HCT116 (cell line): ENCODE measurements around the gene CDHR1. TPM values are rescaled to one million over a fixed set of nuclear protein-coding genes. Genes with fewer than 3 reads are reported as not detected.

Experiments
- ATAC-seq: fragments of 200-7000 bp; cut with Tn5 transposase; 2 replicates; pipeline ENCODE4 v1.9.1; 2020; ENCODE audit warnings: mild to moderate bottlenecking, moderate library complexity
- BruUV-seq: library from RNA; stranded (reverse); fragments of 400-500 nt; replicated peaks from 2 replicates; lab custom pipeline; 2021; lab: Mats Ljungman, UMichigan
- CTCF ChIA-PET: fragments of 300-600 bp; sonication (Branson Sonifier 250); formaldehyde crosslinking; loops from one replicate; lab custom pipeline; 2021; ENCODE audit warnings: antibody characterized with exemption; lab: Charles Lee
- POLR2A ChIA-PET: fragments of 300-600, 350-600 bp; sonication (Branson Sonifier 250); formaldehyde crosslinking; loops from one replicate; lab custom pipeline; 2021; ENCODE audit warnings: antibody characterized with exemption; lab: Charles Lee
- RAD21 ChIA-PET, 2 experiments: fragments of 300-600 bp; sonication (Branson Sonifier 250); formaldehyde crosslinking; loops; one replicate each; lab custom pipeline; 2023; ENCODE audit warnings: low total read pairs in 2 of 2; ENCODE audit not compliant: uncharacterized antibody in 2 of 2, unreplicated experiment in 2 of 2, low non-redundant PET in 1 of 2; lab: Charles Lee
- DNase-seq: peaks from one replicate; pipeline ENCODE4 v3.0.0-alpha.2; 2010; ENCODE audit warnings: low read depth, low spot score
- H2AFZ ChIP-seq: fragments of 200-600 bp; shearing (Covaris generic), sonication (generic); 2 replicates; pipeline ENCODE4 v1.6.1; 2017; ENCODE audit warnings: low read depth, mixed run types, mixed read lengths, antibody characterized with exemption, low read length; ENCODE audit not compliant: poor library complexity, severe bottlenecking
- H3K27ac ChIP-seq: 2 replicates; pipeline ENCODE4 v1.5.1; 2012; ENCODE audit warnings: low read depth, low read length
- H3K27me3 ChIP-seq: fragments of 200-600 bp; sonication (generic); 2 replicates; pipeline ENCODE4 v1.6.1; 2016; ENCODE audit warnings: mixed run types, low read length, mixed read lengths; ENCODE audit not compliant: insufficient read depth
- H3K36me3 ChIP-seq, 2 experiments: fragments of 200-500 bp in 1 of 2; fragments of 200-600 bp in 1 of 2; sonication (Bioruptor generic) in 1 of 2; sonication (generic) in 1 of 2; 2 replicates each; pipeline versions ENCODE4 v1.5.1 to v1.6.1; 2014 to 2016; ENCODE audit warnings: low read length in 2 of 2, inconsistent platforms in 1 of 2, mixed read lengths in 1 of 2, mixed run types in 1 of 2; ENCODE audit not compliant: insufficient read depth in 2 of 2, control insufficient read depth in 1 of 2
- H3K4me1 ChIP-seq, 2 experiments: fragments of 200-600 bp in 1 of 2; sonication (generic) in 1 of 2; 2 replicates each; pipeline versions ENCODE4 v1.5.1 to v1.6.1; 2012 to 2017; ENCODE audit warnings: low read length in 2 of 2, inconsistent platforms in 1 of 2, mild to moderate bottlenecking in 1 of 2, mixed read lengths in 1 of 2, mixed run types in 1 of 2, moderate library complexity in 1 of 2; ENCODE audit not compliant: insufficient read depth in 2 of 2, control insufficient read depth in 1 of 2
- H3K4me2 ChIP-seq: fragments of 200-600 bp; sonication (generic); 2 replicates; pipeline ENCODE4 v1.6.1; 2017; ENCODE audit warnings: mixed run types, low read length, mixed read lengths
- H3K4me3 ChIP-seq, 2 experiments: fragments of 200-600 bp in 1 of 2; sonication (generic) in 1 of 2; replicated peaks in 1 of 2; 2 replicates each; pipeline ENCODE4 v1.5.1; 2011 to 2016; ENCODE audit warnings: low read length in 2 of 2, control low read depth in 1 of 2, low read depth in 1 of 2, mild to moderate bottlenecking in 1 of 2, mixed read lengths in 1 of 2, mixed run types in 1 of 2
- H3K79me2 ChIP-seq: fragments of 200-600 bp; sonication (generic); 2 replicates; pipeline ENCODE4 v1.6.1; 2017; ENCODE audit warnings: mild to moderate bottlenecking, mixed run types, low read length, moderate library complexity, mixed read lengths; ENCODE audit not compliant: insufficient read depth
- H3K9ac ChIP-seq: fragments of 200-600 bp; sonication (generic); 2 replicates; pipeline ENCODE4 v1.6.1; 2016; ENCODE audit warnings: low read length, mixed read lengths
- H3K9me2 ChIP-seq: fragments of 200-600 bp; sonication (generic), shearing (Covaris generic); 2 replicates; pipeline ENCODE4 v1.6.1; 2017; ENCODE audit warnings: mixed run types, mild to moderate bottlenecking, moderate library complexity; ENCODE audit not compliant: insufficient read depth
- H3K9me3 ChIP-seq, 2 experiments: fragments of 200-500 bp in 1 of 2; fragments of 200-600 bp in 1 of 2; sonication (Bioruptor generic) in 1 of 2; sonication (generic) in 1 of 2; 2 replicates each; pipeline ENCODE4 v1.6.1; 2014 to 2017; ENCODE audit warnings: low read length in 2 of 2, mixed read lengths in 2 of 2, inconsistent platforms in 1 of 2, low read depth in 1 of 2, mild to moderate bottlenecking in 1 of 2, mixed run types in 1 of 2, moderate library complexity in 1 of 2; ENCODE audit not compliant: control insufficient read depth in 1 of 2, insufficient read depth in 1 of 2
- H4K20me1 ChIP-seq: fragments of 200-600 bp; sonication (generic), shearing (Covaris generic); 2 replicates; pipeline ENCODE4 v1.6.1; 2017; ENCODE audit warnings: mixed run types, mild to moderate bottlenecking, moderate library complexity; ENCODE audit not compliant: insufficient read depth
- JUND ChIP-seq: IDR thresholded peaks from 2 replicates; pipeline ENCODE4 v1.6.1; 2012
- POLR2AphosphoS5 ChIP-seq: IDR thresholded peaks from 2 replicates; pipeline ENCODE4 v1.6.1; 2011; ENCODE audit warnings: mild to moderate bottlenecking, low read depth, low read length, moderate library complexity
- RAD21 ChIP-seq: IDR thresholded peaks from 2 replicates; pipeline ENCODE4 v1.6.1; 2012; ENCODE audit warnings: low read depth, mild to moderate bottlenecking
- intact Hi-C: fragments of 100-400 bp; cut with micrococcal nuclease; formaldehyde crosslinking; loops from 2 replicates; pipeline ENCODE4 v1.10.0; 2022
- total RNA-seq: library from RNA; stranded (reverse); gene quantifications from one replicate; pipeline ENCODE4 v1.2.1, GENCODE V29; 2021; ENCODE audit not compliant: unreplicated experiment
- TF ChIP-seq, protein P1 (sequence below), 3 experiments: fragments of 200-600 bp in 1 of 3; sonication (generic) in 1 of 3; IDR thresholded peaks in 2 of 3; conservative IDR thresholded peaks in 1 of 3; 2 replicates each; pipeline ENCODE4 v1.5.1; 2012 to 2017; ENCODE audit warnings: low read depth in 2 of 3, low read length in 2 of 3, antibody characterized with exemption in 1 of 3, borderline replicate concordance in 1 of 3, control low read depth in 1 of 3, mild to moderate bottlenecking in 1 of 3, mixed read lengths in 1 of 3, mixed run types in 1 of 3, moderate library complexity in 1 of 3; ENCODE audit not compliant: insufficient read depth in 1 of 3

CDHR1 gene
- total RNA-seq, 1 experiment from 2014 or later: not detected

DNA sequence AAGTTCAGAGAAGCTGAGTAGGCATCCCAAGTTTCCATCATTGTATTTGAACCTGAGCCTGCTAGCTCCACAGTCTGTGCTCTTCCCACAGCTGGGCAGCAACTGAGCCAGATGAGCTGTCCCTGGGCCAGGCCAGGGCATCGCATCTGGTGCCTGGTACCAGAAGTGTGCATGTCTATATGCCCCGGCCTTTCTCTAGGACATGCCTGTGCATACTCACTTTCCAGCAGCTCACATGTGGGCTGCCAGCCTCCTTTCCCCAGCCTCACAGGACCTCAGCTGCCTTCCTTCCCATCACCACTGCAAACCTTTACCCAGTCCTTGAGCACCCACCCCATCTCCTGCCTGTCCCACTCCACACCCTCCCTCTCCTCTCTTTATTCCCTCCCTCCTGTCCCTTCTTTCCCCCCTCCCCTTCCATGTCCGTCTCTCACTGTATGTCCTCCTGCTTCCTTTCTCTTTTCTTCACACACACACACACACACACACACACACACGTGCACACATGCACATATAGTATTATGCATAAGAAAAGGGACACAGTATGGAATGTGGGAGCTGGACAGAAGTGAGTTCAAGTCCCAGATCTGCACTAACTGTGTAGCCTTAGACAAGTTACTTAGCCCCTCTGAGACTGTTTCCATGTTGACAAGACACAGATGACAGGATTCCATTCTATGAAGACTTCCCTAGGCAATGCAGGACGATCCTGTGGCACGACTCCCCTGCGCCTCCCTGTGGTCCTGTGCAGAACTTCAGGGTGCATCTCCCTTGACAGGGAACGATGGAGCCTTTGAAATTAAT lies 10.9 kb downstream of the CDHR1 start:
- ChIA-PET CTCF (interaction anchor here (1.0 to 1.7 kb wide), 4 partner anchors 14 to 66 kb away, joined by 3 to 5 read pairs (median 4); partner anchors contain the start of gene GHITM), RAD21 (no interaction called here), POLR2A (no interaction called here)
- Histone ChIP-seq H3K4me1 (no peaks in the 10 kb centered on the region), H3K4me2 (no peak overlapping the region), H3K4me3 (no peak overlapping the region), H2AFZ (no peak overlapping the region), H3K27ac (no peak overlapping the region), H3K9ac (no peak overlapping the region), H3K9me2 (no peaks in the 10 kb centered on the region), H3K9me3 (no peaks in the 10 kb centered on the region), H4K20me1 (no peaks in the 10 kb centered on the region), H3K36me3 (no peaks in the 10 kb centered on the region), H3K27me3 (peaks cover 19% of the 10 kb centered on the region), H3K79me2 (no peaks in the 10 kb centered on the region)
- TF ChIP-seq POLR2AphosphoS5: no peak
- no peak for TF ChIP-seq JUND
- TF ChIP-seq, protein P1, sequence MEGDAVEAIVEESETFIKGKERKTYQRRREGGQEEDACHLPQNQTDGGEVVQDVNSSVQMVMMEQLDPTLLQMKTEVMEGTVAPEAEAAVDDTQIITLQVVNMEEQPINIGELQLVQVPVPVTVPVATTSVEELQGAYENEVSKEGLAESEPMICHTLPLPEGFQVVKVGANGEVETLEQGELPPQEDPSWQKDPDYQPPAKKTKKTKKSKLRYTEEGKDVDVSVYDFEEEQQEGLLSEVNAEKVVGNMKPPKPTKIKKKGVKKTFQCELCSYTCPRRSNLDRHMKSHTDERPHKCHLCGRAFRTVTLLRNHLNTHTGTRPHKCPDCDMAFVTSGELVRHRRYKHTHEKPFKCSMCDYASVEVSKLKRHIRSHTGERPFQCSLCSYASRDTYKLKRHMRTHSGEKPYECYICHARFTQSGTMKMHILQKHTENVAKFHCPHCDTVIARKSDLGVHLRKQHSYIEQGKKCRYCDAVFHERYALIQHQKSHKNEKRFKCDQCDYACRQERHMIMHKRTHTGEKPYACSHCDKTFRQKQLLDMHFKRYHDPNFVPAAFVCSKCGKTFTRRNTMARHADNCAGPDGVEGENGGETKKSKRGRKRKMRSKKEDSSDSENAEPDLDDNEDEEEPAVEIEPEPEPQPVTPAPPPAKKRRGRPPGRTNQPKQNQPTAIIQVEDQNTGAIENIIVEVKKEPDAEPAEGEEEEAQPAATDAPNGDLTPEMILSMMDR (IDR thresholded peaks at IDR 0.05 in 2 of 3, conservative IDR thresholded peaks at IDR 0.05 in 1 of 3; ENCODE audit: borderline replicate concordance in 1 of 3, insufficient read depth in 1 of 3, low read depth in 2 of 3, low read length in 2 of 3): peak; percentile 69 to 95 (median 86); a peak in 5 of 6 replicates
- peak; percentile 74 for TF ChIP-seq RAD21
- intact Hi-C loops: loop anchor here (1.0 kb wide), 2 partner anchors 57 to 79 kb away; no protein-coding TSS in a partner anchor
- no TSS peak for BruUV-seq
- DNase-seq (peak; percentile 37), ATAC-seq (peak; percentile 90)
